GM10248 (cell line): Measurements from ENCODE around the gene IQCH.

Source experiments
- CTCF ChIA-PET: fragments of 300-600 bp; sonication (Branson Sonifier 250); formaldehyde crosslinking; extraction: SDS; loops from one replicate; lab custom pipeline; 2021; ENCODE audit warnings: antibody characterized with exemption; lab: Yijun Ruan, JAX
- POLR2A ChIA-PET: fragments of 350-650 bp; sonication (Branson Sonifier 250); formaldehyde crosslinking; extraction: SDS; loops from one replicate; lab custom pipeline; 2020; ENCODE audit warnings: antibody characterized with exemption; lab: Yijun Ruan, JAX
- DNase-seq: peaks from one replicate; pipeline ENCODE4 v3.0.0; 2012; ENCODE audit errors: extremely low spot score
- CTCF ChIP-seq: IDR thresholded peaks from 2 replicates; pipeline ENCODE4 v1.5.1; 2012; ENCODE audit warnings: mild to moderate bottlenecking, low read depth; ENCODE audit errors: extremely low read depth, missing control alignments, control extremely low read depth

Gene IQCH

GRCh38 chr15:67227431-67227830, 27.2 kb upstream of the IQCH start:
- ChIA-PET CTCF (interaction anchor here (0.8 kb wide), 1 partner anchor 12 kb away, joined by 4 read pairs; no protein-coding TSS in a partner anchor), POLR2A (no interaction called here)

GRCh38 chr15:67227846-67228245, 26.7 kb upstream of the IQCH start:
- no peak for TF ChIP-seq CTCF
- ChIA-PET POLR2A (no interaction called here), CTCF (interaction anchor here (0.8 kb wide), 1 partner anchor 12 kb away, joined by 4 read pairs; no protein-coding TSS in a partner anchor)
- no peak for DNase-seq

More at GRCh38 chr15:67227431-67227830, 27.2 kb upstream of the IQCH start:
- TF ChIP-seq CTCF, result no peak
- no peak for DNase-seq

GRCh38 chr15:67228286-67228685, 26.3 kb upstream of the IQCH start:
- no peak for DNase-seq
- CTCF ChIA-PET, result interaction anchor here (0.8 to 1.0 kb wide), 2 partner anchors 10 to 11 kb away, joined by 3 to 4 read pairs; no protein-coding TSS in a partner anchor
- TF ChIP-seq CTCF, result no peak
- POLR2A ChIA-PET, result no interaction called here

GRCh38 chr15:67230504-67230903, 24.1 kb upstream of the IQCH start:
- POLR2A ChIA-PET, result no interaction called here
- no peak for TF ChIP-seq CTCF
- no peak for DNase-seq
- CTCF ChIA-PET, result interaction anchor here (1.4 kb wide), 1 partner anchor 9 kb away, joined by 5 read pairs; no protein-coding TSS in a partner anchor

- ChIA-PET POLR2A (no interaction called here), CTCF (no interaction called here)
- DNase-seq, result no peak
- TF ChIP-seq CTCF, result no peak
Observed at GRCh38 chr15:67232591-67232990, 22.0 kb upstream of the IQCH start.

GRCh38 chr15:67240235-67241131, 14.1 kb upstream of the IQCH start:
- DNase-seq, result peak; percentile 21
- CTCF ChIA-PET, result interaction anchor here (1.0 to 2.0 kb wide), 14 partner anchors 10 to 596 kb away, joined by 3 to 9 read pairs (median 4); partner anchors contain the start of genes AAGAB and IQCH
- POLR2A ChIA-PET, result no interaction called here
- peak; percentile 31 for TF ChIP-seq CTCF
